HepG2 (cell line): ENCODE measurements around the gene ENO2. TPM values are rescaled to one million over a fixed set of nuclear protein-coding genes. Genes with fewer than 3 reads are reported as not detected.

Experiments used
- AHR ChIP-seq: IDR thresholded peaks from 2 replicates; pipeline ENCODE4 v1.6.1; 2018; ENCODE audit warnings: missing genetic modification reagents, missing compliant biosample characterization
- ARNT ChIP-seq: fragments of 450-650 bp; IDR thresholded peaks from 2 replicates; pipeline ENCODE4 v1.6.1; 2017
- CBX1 ChIP-seq: IDR thresholded peaks from one replicate; pipeline ENCODE4 v1.6.1; 2016; ENCODE audit warnings: antibody characterized with exemption, low read depth
- DMAP1 ChIP-seq: IDR thresholded peaks from 2 replicates; pipeline ENCODE4 v1.6.1; 2016
- EHMT2 ChIP-seq: fragments of 200-600 bp; sonication (generic); IDR thresholded peaks from 2 replicates; pipeline ENCODE4 v1.7.0; 2017; ENCODE audit warnings: antibody characterized with exemption, low read depth, low read length, borderline replicate concordance
- FLYWCH1 ChIP-seq: sonication (generic); formaldehyde crosslinking; IDR thresholded peaks from 2 replicates; pipeline ENCODE4 v1.8.1; 2023; ENCODE audit warnings: mild to moderate bottlenecking, missing genetic modification reagents
- FOSL1 ChIP-seq: sonication (generic); formaldehyde crosslinking; IDR thresholded peaks from 2 replicates; pipeline ENCODE4 v1.9.0; 2021; ENCODE audit warnings: missing genetic modification reagents, borderline replicate concordance
- HDAC2 ChIP-seq: sonication (generic); formaldehyde crosslinking; IDR thresholded peaks from 2 replicates; pipeline ENCODE4 v1.4.0; 2020; ENCODE audit warnings: missing genetic modification reagents
- JUND ChIP-seq: sonication (generic); formaldehyde crosslinking; IDR thresholded peaks from 2 replicates; pipeline ENCODE4 v1.8.0; 2022; ENCODE audit warnings: mild to moderate bottlenecking, missing genetic modification reagents
- MLX ChIP-seq: IDR thresholded peaks from 2 replicates; pipeline ENCODE4 v1.6.1; 2016
- PAWR ChIP-seq: sonication (generic); formaldehyde crosslinking; IDR thresholded peaks from 2 replicates; pipeline ENCODE4 v1.4.0; 2020; ENCODE audit warnings: missing genetic modification reagents, mild to moderate bottlenecking, borderline replicate concordance
- RXRB ChIP-seq: IDR thresholded peaks from 2 replicates; pipeline ENCODE4 v1.6.1; 2016; ENCODE audit warnings: borderline replicate concordance, missing genetic modification reagents, missing compliant biosample characterization
- SP140L ChIP-seq: sonication (generic); formaldehyde crosslinking; IDR thresholded peaks from 2 replicates; pipeline ENCODE4 v1.4.0; 2020; ENCODE audit warnings: missing genetic modification reagents, borderline replicate concordance
- ZBTB7A ChIP-seq: sonication (generic); formaldehyde crosslinking; IDR thresholded peaks from 2 replicates; pipeline ENCODE4 v1.8.0; 2022; ENCODE audit warnings: mild to moderate bottlenecking, missing genetic modification reagents
- ZFY ChIP-seq: sonication (generic); formaldehyde crosslinking; IDR thresholded peaks from 2 replicates; pipeline ENCODE4 v1.4.0; 2020; ENCODE audit warnings: missing genetic modification reagents
- ZMYM4 ChIP-seq: sonication (generic); formaldehyde crosslinking; IDR thresholded peaks from 2 replicates; pipeline ENCODE4 v1.8.1; 2023; ENCODE audit warnings: mild to moderate bottlenecking, missing genetic modification reagents
- ZNF44 ChIP-seq: sonication (generic); formaldehyde crosslinking; IDR thresholded peaks from 2 replicates; pipeline ENCODE4 v1.5.1; 2020; ENCODE audit warnings: mild to moderate bottlenecking, missing genetic modification reagents
- ZNF484 ChIP-seq: sonication (generic); formaldehyde crosslinking; IDR thresholded peaks from 2 replicates; pipeline ENCODE4 v1.5.1; 2020; ENCODE audit warnings: mild to moderate bottlenecking, low read depth, missing genetic modification reagents, borderline replicate concordance
- ZNF513 ChIP-seq: sonication (generic); formaldehyde crosslinking; conservative IDR thresholded peaks from 2 replicates; pipeline ENCODE4 v1.5.0; 2020; ENCODE audit warnings: missing genetic modification reagents
- ZNF598 ChIP-seq: sonication (generic); formaldehyde crosslinking; IDR thresholded peaks from 2 replicates; pipeline ENCODE4 v1.5.1; 2020; ENCODE audit warnings: mild to moderate bottlenecking, missing genetic modification reagents, borderline replicate concordance
- ZNF674 ChIP-seq: sonication (generic); formaldehyde crosslinking; IDR thresholded peaks from 2 replicates; pipeline ENCODE4 v1.5.0; 2020; ENCODE audit warnings: low read depth, mild to moderate bottlenecking, missing genetic modification reagents
- ZNF7 ChIP-seq: IDR thresholded peaks from 2 replicates; pipeline ENCODE4 v1.6.1; 2016; ENCODE audit warnings: missing biosample characterization, missing genetic modification reagents
- ZSCAN20 ChIP-seq: sonication (generic); formaldehyde crosslinking; IDR thresholded peaks from 2 replicates; pipeline ENCODE4 v1.4.0; 2020; ENCODE audit warnings: missing genetic modification reagents, mild to moderate bottlenecking, borderline replicate concordance
- polyA plus RNA-seq, 8 experiments: library from polyadenylated mRNA; depleted of rRNA in 3 of 8; stranded (reverse) in 7 of 8; unstranded in 1 of 8; fragments of >200 nt; fragmentation: Illumina TruSeq in 4 of 8; extraction: Trizol in 4 of 8; gene quantifications; 2 replicates each; pipeline versions ENCODE4 v1.2.1 to v1.2.3, GENCODE V29; 2011 to 2016; ENCODE audit warnings: low read depth in 4 of 8, missing spikeins in 1 of 8, mixed read lengths in 1 of 8; ENCODE audit not compliant: insufficient read depth in 1 of 8
- total RNA-seq, 5 experiments: library from RNA; depleted of rRNA; stranded (reverse); fragments of >200 nt; fragmentation: Illumina TruSeq; extraction: Trizol; gene quantifications; 2 replicates each; pipeline ENCODE4 v1.2.3, GENCODE V29; 2016; ENCODE audit warnings: low read depth in 1 of 5
- TF ChIP-seq, protein P1 (sequence below): sonication (generic); formaldehyde crosslinking; IDR thresholded peaks from 2 replicates; pipeline ENCODE4 v1.8.0; 2022; ENCODE audit warnings: mild to moderate bottlenecking, missing genetic modification reagents, borderline replicate concordance
- TF ChIP-seq, protein P2 (sequence below): sonication (generic); formaldehyde crosslinking; conservative IDR thresholded peaks from 2 replicates; pipeline ENCODE4 v1.8.1; 2023; ENCODE audit warnings: missing genetic modification reagents
- TF ChIP-seq, protein P3 (sequence below): sonication (generic); formaldehyde crosslinking; IDR thresholded peaks from 2 replicates; pipeline ENCODE4 v1.5.0; 2020; ENCODE audit warnings: missing genetic modification reagents

ENO2 gene
- total and polyA plus RNA-seq, 2 of the 13 experiments (the other 11 are each of a cell fraction or from before 2014, with no cell fraction given): 19.3 to 136 TPM

GRCh38 chr12:6890789-6891645 lies 23.4 kb upstream of the ENO2 start (continued):
- TF ChIP-seq SP140L (CRISPR knock-in tag): 0 out of 2 replicates have a peak, but pooled peaks have one; percentile 3
- TF ChIP-seq ZNF598 (CRISPR knock-in tag): peak; percentile 94
- no peak for TF ChIP-seq CBX1
- TF ChIP-seq ZNF513 (CRISPR knock-in tag): no peak
- TF ChIP-seq, protein P1, sequence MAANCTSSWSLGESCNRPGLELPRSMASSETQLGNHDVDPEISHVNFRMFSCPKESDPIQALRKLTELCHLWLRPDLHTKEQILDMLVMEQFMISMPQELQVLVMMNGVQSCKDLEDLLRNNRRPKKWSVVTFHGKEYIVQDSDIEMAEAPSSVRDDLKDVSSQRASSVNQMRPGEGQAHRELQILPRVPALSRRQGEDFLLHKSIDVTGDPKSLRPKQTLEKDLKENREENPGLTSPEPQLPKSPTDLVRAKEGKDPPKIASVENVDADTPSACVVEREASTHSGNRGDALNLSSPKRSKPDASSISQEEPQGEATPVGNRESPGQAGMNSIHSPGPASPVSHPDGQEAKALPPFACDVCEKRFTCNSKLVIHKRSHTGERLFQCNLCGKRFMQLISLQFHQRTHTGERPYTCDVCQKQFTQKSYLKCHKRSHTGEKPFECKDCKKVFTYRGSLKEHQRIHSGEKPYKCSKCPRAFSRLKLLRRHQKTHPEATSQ (CRISPR knock-in tag): 0 out of 2 replicates have a peak, but pooled peaks have one; percentile 29
- no peak for TF ChIP-seq ZNF44
- TF ChIP-seq AHR (CRISPR knock-in tag): peak; percentile 82; the same call in 1 of the 2 replicates
- TF ChIP-seq EHMT2: no peak
- no peak for TF ChIP-seq ARNT
- peak; percentile 95 for TF ChIP-seq ZMYM4 (CRISPR knock-in tag)
- TF ChIP-seq ZSCAN20 (CRISPR knock-in tag): no peak
- TF ChIP-seq DMAP1 (CRISPR knock-in tag): peak; percentile 88
- peak; percentile 91 for TF ChIP-seq MLX
- TF ChIP-seq ZBTB7A (CRISPR knock-in tag): no peak
- TF ChIP-seq ZFY (CRISPR knock-in tag): peak; percentile 69
- TF ChIP-seq JUND (CRISPR knock-in tag): peak; percentile 67; the same call in 1 of the 2 replicates
- TF ChIP-seq FOSL1: no peak
- TF ChIP-seq ZNF7 (CRISPR knock-in tag): no peak
- TF ChIP-seq, protein P2, sequence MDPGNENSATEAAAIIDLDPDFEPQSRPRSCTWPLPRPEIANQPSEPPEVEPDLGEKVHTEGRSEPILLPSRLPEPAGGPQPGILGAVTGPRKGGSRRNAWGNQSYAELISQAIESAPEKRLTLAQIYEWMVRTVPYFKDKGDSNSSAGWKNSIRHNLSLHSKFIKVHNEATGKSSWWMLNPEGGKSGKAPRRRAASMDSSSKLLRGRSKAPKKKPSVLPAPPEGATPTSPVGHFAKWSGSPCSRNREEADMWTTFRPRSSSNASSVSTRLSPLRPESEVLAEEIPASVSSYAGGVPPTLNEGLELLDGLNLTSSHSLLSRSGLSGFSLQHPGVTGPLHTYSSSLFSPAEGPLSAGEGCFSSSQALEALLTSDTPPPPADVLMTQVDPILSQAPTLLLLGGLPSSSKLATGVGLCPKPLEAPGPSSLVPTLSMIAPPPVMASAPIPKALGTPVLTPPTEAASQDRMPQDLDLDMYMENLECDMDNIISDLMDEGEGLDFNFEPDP: no peak
- TF ChIP-seq FLYWCH1 (CRISPR knock-in tag): no peak
- TF ChIP-seq RXRB (CRISPR knock-in tag): peak; percentile 57; the same call in 1 of the 2 replicates
- TF ChIP-seq ZNF674 (CRISPR knock-in tag): no peak
- TF ChIP-seq, protein P3, sequence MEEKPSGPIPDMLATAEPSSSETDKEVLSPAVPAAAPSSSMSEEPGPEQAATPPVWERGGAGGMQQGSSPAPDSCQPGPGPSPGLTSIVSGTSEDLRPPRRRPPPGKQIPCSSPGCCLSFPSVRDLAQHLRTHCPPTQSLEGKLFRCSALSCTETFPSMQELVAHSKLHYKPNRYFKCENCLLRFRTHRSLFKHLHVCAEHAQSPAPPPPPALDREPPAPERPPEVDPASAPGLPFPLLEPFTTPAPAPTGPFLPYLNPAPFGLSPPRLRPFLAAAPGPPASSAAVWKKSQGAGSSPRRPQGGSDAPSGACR (CRISPR knock-in tag): no peak; the same call in 1 of the 2 replicates
- no peak for TF ChIP-seq ZNF484 (CRISPR knock-in tag)
- no peak for TF ChIP-seq PAWR (CRISPR knock-in tag)
- TF ChIP-seq HDAC2: peak; percentile 85
